ENCODE data around the gene BMP8B.
"Not testable (repeated sequence)": the region's sequence is repeated elsewhere in the genome, so short reads cannot be mapped to it uniquely, and the experiment has no call there.

The BMP8B gene

DNA sequence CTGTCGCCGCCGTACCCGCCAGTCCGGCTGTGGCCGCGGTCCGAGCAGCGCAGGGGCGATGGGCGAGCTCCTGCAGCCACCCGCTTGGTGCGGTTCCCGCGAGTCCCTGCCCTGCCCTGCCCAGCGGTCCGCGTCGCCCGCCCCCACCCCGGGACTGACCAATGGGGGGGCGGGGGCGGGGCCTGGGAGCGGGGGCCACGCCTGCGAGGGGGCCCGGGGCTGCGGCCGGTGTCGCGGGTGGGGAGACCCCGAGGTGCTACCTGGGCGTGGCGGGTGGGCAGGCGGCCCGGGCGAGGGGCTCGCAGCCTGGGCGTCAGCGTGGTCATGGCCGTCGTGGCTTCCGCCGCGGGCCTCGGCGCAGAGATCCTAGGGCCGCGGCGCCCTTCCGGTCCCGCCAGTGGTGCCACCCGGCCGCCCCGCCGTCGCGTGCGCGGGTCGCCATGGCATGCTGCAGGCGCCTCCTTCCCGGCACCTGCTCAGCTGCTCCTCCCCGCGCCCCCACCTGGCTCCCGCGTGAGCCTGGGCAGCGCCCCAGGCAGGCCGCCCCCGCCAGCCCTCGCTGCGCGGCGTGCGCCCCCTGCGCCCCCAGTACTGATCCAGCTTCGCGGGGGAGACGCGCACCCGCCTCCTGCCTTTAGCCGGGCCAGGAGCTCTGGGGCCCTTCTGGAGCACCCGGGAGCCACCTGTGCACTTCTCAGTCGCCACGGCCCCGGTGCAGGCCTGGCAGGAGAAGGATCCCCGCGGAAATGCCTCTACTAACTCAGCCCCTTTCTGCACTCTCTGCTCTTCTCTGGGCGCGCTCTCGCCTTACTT lies at the start of gene BMP8B:
BMP8B (minus strand) TSS at position 108 of the 813 bp plus-strand sequence. CDS start 380 bp downstream, outside the sequence.
- DNase-seq = peak; percentile 99

- DNase-seq = no peak
These were observed 48.0 kb upstream of the BMP8B start for GRCh38 chr1:39836595-39837110.

DNA sequence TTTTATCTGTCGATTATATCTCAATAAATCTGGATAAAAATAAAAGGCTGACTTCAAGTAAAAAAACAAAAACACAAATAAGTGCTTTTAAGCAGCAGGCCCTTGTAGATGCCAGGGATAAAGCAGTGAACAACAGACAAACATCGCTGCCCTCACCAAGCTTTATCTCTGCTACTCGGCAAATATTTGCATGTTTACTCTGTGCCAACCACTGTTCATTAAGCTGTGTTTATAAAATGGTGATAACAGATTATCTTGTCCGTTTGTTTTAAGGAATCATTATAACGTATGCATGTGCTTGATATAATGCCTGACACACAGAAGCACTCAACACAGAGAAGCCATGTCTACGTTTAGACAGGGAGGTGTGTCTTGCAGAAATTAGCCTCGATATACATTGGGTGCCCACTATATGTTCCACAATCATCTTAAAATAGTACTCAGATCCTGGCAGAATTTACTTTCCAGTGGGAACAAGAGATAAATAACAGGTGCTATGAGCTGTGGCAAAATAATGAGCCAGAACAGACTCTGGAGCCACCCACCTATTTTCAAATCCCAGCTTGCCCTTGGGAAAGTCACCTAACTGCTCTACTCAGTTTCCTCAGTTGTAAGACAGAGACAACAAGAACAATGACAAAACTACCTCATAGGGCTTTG lies 47.4 kb upstream of the BMP8B start:
- no peak for DNase-seq

DNA sequence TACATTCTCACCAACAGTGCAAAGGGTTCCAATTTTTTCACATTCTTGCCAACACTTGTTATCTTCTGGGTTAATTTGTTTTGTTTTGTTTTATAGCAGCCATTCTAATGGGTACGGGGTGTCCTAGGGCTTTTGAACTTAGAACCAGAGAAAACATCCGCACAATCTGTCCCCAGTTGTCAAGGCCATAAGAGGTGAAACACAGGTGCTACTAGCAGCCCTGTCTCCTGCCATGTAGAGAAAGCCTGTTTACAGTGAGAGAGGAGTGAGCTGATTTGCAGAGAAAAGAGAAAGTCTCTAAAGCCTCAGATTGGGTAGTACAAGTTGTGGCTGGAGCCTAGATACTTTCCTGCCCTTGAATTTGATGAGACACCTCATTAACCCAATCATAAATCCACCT lies 46.4 kb upstream of the BMP8B start:
- no peak for DNase-seq

DNA sequence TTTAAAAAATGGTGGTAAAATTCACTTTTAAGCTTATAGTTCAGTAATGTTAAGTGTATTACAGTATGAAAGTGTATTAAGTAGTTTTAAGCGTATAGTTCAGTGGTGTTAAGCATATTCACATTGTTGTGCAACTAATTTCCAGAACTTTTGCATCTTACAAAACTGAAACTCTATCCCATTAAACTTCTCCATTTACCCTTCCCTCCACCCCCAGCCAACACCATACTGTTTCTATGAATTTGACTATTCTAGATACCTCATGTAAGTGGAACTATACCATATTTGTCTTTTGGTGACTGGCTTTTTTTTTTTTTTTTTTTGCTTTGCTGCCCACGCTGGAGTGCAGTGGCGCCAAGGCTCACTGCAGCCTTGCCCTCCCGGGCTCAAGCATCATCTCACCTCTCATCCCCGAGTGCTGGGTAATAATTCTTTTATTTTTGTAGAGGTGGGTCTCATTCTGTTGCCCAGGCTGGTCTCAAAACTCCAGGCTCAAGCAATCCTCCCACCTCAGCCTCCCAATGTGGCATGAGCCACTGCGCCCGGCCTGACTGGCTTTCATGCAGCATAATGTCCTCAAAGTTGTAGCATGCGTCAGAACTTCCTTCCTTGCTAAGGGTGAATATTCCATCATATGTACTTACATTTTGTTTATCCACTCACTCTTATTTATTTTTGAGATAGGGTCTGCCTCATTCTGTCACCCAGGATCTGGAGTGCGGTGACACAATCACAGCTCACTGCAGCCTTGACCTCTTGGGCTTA lies 45.1 kb upstream of the BMP8B start:
- no peak for DNase-seq

- DNase-seq = no peak
These were observed 44.5 kb upstream of the BMP8B start for GRCh38 chr1:39833121-39833520.

DNA sequence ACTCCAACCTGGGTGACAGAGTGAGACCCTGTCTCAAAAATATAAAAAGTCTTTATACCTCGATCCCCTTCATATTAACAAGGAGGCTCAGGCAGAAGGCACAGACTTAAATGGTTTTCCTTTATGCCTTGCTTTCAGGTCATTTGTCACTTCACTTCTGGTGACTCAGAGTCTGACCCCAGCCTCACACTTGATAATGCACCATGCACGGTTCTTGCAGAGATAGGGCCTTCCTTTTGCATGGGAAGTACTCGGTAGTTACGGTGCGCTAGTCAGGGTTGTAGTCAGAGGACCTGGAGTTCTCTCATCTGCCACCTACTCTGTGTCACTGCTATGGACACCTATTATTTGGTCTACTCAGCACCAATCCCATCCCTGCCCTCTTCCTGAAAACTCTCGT lies 43.6 kb upstream of the BMP8B start:
- no peak for DNase-seq

- no peak for DNase-seq
These were observed 41.3 kb upstream of the BMP8B start for GRCh38 chr1:39829791-39830533.

DNA sequence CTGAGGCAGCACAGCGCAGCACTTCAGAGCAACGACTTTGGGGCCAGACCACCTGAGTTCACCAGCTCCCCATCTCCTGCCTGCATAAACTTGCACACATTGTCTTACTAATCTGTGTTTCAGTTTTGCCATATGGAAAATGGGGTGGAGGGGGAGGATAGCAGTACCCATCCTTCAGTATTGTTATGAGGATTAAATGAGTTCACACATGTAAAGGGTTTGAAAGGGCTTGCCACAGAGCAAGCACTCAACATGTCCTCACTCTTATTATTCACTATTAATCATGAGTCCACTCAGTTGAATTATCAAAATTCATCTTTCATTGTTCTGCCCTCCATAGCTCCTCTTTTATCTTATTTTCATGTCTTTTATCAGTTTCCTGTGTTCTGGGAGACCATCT lies 40.1 kb upstream of the BMP8B start:
- no peak for DNase-seq

- not testable (repeated sequence) for DNase-seq
These were observed 39.6 kb upstream of the BMP8B start for GRCh38 chr1:39828255-39828654.

GRCh38 chr1:39827201-39827600 lies 38.5 kb upstream of the BMP8B start:
- DNase-seq = no peak

GRCh38 chr1:39826583-39826982 lies 37.9 kb upstream of the BMP8B start:
- peak; percentile 100 for DNase-seq

DNA sequence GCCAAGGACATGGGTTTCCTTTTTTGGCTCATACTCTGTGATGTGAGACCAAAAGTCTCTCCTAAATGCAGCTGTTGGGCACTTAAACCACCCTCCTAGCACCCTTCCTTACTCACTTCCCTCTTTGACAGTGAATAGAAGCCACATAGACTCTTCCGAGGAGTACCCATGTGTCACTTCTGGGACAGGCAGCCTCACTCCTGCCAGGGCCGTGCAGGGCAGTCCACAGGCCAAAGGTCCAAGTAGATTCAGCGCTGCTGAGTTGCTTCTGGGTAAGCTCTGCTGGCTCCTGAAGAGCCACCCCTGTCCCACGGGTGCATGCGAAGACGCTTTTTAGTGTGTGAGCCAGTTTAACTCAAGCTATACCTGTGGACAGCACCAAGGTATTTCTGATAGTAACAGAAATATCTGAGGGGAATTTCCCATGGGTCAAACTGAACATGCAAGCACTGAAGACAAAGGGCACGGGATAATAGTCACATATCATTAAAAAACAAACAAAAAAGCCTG lies 36.8 kb upstream of the BMP8B start:
- no peak for DNase-seq

DNA sequence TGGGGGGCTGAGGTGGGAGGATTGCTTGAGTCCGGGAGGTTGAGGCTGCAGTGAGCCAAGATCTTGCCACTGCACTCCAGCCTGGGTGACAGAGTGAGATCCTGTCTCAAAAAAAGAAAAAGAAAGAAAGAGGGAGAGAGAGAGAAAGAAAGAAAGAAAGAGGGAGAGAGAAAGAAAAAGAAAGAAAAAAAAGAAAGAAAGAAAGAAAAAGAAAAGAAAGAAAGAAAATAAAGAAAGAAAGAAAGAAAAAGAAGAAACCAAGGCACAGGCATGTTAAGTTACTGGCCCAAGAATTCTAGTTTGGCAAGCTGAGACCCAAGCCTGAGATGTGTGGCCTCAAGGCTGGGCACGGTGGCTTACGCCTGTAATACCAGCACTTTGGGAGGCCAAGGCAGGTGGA lies 34.8 kb upstream of the BMP8B start:
- not testable (repeated sequence) for DNase-seq

- no peak for DNase-seq
These were observed 33.5 kb upstream of the BMP8B start for GRCh38 chr1:39822146-39822545.

DNA sequence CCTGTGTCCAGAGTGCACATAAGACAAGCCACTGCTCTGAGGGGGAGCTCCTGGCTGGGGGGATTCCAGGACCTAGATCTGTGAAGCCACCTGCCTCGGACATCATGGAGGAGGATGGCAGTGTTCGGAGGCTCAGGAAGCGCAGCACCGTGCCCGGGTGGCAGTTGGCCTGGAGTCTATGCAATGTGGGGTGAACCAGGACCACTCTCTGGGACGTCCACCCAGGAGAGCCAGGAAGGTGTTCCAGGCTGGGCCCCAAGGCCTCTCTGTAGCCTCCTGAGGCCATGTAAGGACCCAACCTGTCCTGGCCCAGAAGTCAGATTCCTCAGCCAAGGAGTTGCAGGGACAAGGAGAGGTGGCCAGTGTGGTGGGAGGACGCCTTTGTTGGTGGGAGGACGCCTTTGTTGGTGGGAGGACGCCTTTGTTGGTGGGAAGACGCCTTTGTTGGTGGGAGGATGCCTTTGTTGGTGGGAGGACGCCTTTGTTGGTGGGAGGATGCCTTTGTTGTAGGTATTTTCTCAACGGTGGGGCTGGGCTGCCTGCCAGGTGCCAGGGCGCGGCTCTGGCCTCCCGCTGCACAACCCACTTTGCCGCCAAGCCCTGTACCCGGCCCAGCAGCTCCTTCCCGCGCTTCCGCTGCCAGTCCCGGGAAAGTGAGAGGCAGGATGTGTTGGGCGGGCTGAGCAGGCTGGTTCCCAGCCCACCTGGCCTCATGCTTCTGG lies 30.6 kb upstream of the BMP8B start:
- DNase-seq = no peak

DNA sequence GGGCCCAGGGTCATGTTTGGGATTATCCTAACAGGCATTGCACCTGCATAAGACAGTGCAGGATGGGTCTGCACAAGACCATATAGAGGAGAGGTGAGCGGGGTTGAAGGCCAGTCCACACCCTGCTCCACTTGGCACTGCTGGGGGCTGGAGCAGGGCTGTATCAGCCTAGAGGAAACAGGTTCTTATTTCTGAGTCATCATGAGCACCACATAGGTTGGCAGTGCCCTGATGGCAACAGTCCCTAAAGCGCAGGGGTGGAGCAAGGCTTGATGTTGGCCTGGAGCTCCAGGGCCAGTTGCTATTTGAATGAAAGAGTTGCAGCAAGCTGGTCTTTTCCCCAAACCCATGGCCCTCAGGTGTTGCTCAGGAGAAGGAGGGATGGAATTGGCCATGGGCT lies 29.8 kb upstream of the BMP8B start:
- no peak for DNase-seq

- DNase-seq = not testable (repeated sequence)
These were observed 28.6 kb upstream of the BMP8B start for GRCh38 chr1:39817091-39817932.

- peak; percentile 100 for DNase-seq
These were observed 27.9 kb upstream of the BMP8B start for GRCh38 chr1:39816415-39817090.

GRCh38 chr1:39812913-39813312 lies 24.2 kb upstream of the BMP8B start:
- no peak for DNase-seq
